HG02938 (cell line): ENCODE measurements around the gene SMIM28.

Experiments used
- ATAC-seq: cut with Tn5 transposase; IDR thresholded peaks from one replicate; pipeline ENCODE4 v1.9.1; 2021; ENCODE audit warnings: mild to moderate bottlenecking, moderate library complexity; ENCODE audit not compliant: unreplicated experiment

The SMIM28 gene

DNA sequence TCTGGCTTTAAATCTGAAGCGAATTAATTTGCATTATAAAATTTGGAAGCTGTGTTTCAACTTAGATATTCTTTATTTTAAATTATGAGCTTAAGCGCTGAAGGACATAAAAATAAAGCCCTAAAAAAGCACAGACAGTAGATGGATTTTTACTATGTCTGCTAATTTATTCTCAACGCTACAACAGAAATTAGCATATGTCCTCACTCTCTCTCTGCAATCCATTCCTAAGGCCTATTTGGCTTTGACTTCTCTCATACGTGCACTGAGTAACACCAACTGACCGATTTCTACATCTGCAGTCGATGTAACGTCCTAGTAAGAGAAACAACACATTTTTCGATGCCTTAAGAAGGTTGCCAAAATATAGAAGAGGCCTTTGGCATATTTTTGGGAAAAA lies 50.0 kb downstream of the SMIM28 start:
- no peak for ATAC-seq

GRCh38 chr6:138428944-138429598 lies 51.4 kb downstream of the SMIM28 start:
- no peak for ATAC-seq

- ATAC-seq, result no peak
Observed at GRCh38 chr6:138429761-138430160, 52.1 kb downstream of the SMIM28 start.

DNA sequence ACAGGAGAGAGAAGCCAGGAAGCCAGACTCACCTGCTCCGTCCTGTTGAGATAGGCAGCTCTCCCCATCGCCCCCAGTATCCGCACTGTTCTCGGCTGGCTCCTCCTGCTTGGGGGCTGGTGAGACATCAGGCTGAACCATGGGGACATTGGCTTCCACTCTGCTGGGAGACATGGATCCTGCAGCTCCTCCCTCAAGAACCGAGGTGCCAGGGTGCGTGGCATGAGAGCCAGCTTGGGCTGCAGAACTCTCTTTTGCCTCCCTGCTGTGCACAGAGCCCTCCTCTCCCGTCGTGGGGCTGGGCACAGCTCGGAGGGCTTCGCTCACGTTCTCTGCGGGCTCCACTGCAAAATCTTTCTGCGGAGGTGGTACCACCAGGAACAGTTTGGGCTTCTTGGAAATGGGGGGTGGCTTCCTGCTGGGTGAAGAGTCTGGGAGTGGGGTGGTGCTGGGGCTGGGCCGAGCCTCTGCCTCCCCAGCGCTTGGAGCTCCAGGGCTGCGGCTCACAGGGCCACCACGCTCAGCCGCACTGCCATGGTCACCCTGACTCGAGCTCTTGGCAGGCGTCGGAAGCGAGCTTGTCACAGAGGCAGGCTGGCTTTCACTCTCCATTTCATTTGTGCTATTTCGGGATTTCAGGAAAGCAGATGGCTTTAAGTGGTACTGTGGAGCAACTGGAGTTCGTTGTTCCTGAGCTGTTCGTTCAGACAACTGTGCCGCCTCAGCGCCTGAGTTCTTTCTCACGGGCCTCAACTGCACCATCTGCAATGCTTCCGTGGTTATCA lies 52.8 kb downstream of the SMIM28 start:
- ATAC-seq, result no peak

DNA sequence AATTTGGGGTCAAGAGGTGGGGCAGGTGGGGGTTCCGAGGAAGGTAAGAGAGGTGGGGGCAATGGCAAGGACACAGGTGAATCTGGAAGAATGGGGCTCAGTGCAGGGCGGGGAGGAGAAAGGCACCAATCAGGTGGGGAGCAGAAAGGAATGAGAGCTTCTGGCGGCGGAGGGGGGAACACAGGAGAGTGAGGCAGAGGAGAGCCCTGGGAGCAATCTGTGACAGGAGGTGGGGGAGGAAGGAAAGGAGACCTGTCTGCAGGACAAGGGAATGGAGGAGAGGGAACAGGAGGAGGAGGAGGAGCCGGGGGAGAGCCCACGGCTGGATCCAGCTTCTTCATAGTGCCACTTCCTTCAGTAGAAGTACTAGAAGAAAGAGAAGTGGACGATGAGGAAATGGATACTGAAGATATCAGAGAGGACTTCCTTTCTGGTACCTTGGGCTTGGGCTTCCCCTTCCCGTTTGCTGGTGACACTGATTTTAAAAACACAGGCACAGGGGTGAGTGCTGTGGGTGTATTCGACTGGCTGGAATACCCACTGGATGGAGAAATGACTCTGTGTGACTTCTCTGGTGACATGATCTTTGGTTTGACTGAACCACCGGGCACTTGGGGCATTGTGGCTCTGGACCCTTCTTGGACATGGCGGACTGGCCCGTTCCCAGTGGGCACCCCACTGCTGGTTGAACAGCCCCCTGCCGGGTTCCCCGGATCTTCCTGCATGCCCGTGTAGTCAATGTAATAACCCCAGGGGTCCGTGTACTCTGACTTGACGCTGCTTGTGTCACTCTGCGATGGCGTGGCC lies 53.8 kb downstream of the SMIM28 start:
- no peak for ATAC-seq

- no peak for ATAC-seq
Observed at GRCh38 chr6:138432063-138432356, 54.3 kb downstream of the SMIM28 start.
